SHP77 treated with DMSO at 0.1 percent for 48 hours (cell line): Measurements from ENCODE around the gene PPP1R3C.

ENCODE experiments used
- DNase-seq: peaks from one replicate; lab custom pipeline; 2025; lab: John Stamatoyannopoulos, UW

The PPP1R3C gene

GRCh38 chr10:91601212-91601611 is 31.7 kb downstream of the PPP1R3C start:
- DNase-seq = no peak

DNA sequence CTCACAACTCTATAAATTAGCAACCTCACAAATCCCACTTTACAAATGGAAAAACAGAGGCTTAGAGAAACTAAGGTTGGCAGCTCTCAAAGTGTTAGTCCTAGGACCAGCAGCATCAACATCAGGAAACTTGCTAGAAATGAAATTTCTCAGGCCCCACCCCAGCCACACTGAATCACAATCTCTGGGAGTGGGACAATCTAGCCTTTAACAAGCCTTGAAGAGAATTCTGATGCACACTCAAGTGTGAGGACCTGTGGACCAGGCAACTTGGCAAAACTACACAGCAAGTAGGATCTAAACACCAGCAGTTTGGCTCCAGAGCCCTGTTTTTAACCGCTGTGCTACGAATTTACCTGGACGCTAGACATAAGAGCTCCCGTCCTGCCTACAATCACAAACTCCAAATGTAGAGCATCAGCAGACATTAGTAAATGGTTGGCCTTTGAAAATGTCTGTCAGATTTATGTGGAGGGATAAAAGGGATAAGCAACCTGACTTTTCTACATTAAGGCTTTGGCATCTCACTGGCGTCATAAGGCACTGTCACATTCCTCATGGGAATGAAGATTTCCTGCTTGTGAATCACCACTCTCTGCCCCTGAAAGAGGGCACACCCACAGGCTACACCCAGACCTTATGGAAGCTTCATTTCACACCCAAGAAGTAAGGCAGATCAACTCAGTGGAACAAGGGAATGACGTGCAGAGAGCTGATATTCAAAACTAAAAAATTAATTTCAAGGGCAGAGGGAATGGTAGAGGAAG is 34.5 kb downstream of the PPP1R3C start:
- no peak for DNase-seq

DNA sequence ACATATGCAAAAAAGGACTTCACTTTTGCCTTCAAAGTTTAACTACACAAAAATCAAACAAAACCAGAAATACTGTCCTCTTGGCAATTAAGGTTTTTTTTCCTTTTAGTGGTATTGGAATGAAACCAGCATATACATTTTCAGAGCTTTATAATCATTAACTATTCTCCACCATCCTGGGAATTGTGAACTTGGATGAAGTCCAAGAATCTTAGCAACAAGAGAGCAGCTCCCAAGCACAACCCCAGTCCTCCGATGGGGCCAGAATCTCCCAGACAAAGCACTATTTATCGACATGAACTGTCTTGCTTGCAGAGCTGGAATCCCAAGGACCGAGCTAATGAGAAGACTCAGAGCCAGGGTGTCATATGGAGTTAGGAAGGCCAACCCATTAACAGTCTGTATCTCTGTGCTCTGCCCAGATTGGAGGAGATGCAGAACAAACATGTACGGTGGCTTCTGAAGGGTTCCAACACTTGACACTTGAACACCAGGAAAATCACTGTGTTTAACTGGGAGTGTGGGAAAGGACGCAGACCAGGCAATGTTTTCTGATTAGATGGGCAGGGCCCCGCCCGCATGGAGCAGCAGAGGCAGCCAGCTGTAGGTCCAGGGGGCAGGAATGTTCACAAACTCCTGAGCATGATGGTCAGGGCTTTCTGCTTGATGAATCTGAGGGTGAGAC is 35.5 kb downstream of the PPP1R3C start:
- no peak for DNase-seq

DNA sequence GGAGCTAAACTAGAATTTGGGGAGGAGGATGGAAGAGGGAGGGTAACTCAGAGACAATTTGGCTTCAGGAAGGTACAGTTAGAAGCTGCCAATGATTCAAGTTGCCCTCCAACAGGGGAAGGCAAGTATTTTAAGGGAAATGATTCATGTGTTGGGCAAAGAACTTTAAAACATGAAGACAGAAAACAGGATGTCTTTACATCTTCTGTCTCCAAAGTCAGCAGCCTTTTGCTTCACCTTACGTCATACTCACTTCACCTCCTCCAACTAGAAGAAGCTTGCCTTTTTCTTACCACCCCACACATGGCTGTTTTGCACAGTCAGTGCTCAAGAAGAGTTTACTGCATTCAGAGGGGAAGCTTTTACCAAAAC is 36.1 kb downstream of the PPP1R3C start:
- no peak for DNase-seq

GRCh38 chr10:91593834-91594233 is 39.0 kb downstream of the PPP1R3C start:
- no peak for DNase-seq

DNA sequence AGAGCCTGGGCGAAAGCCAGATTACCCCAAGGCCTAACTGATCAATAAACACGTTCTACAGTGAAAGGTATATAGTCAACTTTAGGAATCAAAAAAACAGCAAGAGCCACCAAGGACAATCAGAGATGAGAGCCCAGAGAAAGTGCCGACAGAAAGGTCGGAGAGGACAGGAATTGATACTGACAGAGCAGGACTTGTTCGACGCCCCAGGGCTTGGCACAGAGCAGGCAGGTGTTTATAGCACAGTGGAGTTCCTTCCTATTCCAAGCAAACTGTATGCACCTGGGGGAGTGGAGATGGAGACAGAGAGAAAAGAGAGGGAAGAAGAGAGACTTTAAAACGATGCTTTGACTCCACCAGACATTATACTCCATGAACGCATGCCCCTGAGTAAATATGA is 39.5 kb downstream of the PPP1R3C start:
- no peak for DNase-seq

DNA sequence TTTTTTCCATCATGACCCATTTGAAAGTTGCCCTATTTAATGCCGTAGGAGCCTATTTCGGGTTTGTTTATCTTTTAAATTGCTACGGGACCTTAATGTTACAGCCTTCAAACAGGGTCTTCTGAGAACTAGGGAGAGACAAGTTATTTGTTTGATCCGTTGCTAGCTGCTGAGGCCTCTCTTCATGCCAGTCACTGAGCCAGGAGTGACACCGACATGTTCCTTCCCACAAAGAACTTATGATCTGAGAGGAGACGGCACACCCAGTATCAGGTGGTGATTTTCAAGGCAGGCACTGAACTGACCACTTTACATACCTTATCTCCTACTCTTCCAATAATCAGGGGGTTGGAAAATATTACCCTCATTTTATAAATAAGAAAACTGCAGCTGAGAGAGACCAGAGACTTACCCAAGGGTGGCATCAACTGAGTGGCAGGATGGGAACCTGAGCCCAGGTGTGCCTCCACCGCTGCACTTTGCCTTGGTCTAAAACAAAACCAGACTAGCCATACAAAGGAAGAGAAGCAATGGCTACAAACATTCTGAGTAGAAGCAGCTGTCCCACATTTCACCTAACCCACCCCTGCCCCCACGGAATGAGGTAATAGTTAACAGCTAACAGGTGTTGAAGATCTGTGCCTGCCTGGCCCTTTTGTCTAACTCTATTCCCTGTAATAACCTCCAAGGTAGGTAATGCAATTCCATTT is 40.5 kb downstream of the PPP1R3C start:
- DNase-seq = no peak

DNA sequence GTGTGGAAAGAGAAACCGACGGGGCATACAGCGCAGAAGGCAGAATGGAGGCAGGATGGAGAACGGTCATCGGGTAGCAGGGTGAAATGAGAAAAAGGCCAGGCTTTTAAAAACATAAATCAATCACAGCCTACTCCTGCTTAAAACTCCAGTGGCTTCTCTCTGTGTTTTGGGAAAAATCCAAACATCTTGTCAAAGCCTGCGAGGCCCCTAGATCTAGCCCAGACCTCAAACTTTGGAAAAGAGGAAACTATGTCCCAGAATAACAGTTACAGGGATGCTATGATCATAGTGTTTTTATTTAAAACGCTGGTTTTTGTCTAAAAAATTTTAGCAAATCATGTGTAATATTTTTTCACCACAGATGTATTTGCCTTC is 41.1 kb downstream of the PPP1R3C start:
- DNase-seq = no peak

GRCh38 chr10:91590904-91591796 is 41.7 kb downstream of the PPP1R3C start:
- no peak for DNase-seq

GRCh38 chr10:91590142-91590903 is 42.5 kb downstream of the PPP1R3C start:
- DNase-seq = no peak

DNA sequence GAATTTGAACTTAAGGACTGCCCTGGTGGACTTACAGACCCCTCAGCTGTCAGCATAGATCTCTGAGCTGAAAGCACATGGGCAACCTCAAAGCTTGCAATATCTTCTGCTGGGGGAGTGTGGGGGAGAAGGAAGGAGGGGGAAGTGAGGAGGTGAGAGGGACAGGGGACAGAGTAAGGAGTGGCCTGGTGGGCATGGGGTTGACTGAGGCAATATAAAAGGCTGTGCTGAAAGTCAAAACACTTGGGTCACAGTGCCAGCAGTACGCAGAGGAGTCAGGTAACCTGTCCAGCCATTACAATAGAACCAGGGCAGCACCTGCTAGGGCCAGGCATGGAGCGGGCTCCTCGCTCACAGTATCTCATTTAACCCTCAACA is 43.2 kb downstream of the PPP1R3C start:
- DNase-seq = no peak

GRCh38 chr10:91589015-91589657 is 43.7 kb downstream of the PPP1R3C start:
- DNase-seq = no peak

GRCh38 chr10:91587710-91588638 is 44.9 kb downstream of the PPP1R3C start:
- no peak for DNase-seq

GRCh38 chr10:91582153-91582554 is 50.7 kb downstream of the PPP1R3C start:
- no peak for DNase-seq

GRCh38 chr10:91579329-91579985 is 53.4 kb downstream of the PPP1R3C start:
- DNase-seq = no peak
